OCI-LY1 (cell line): ENCODE data around the gene PHAX.

Source experiments
- CTCF ChIP-seq: fragments of 200-600 bp; sonication (generic), shearing (Covaris generic); IDR thresholded peaks from 2 replicates; pipeline ENCODE4 v1.5.1; 2017; ENCODE audit warnings: mild to moderate bottlenecking, antibody characterized with exemption, low read length, moderate library complexity, mixed read lengths
- EZH2 ChIP-seq: fragments of 200-600 bp; sonication (generic), shearing (Covaris generic); IDR thresholded peaks from 2 replicates; pipeline ENCODE4 v1.8.0; 2017; ENCODE audit warnings: borderline replicate concordance, mixed run types, mild to moderate bottlenecking, antibody characterized with exemption, low read length, moderate library complexity, mixed read lengths

GRCh38 chr5:126575644-126576043, 25.1 kb upstream of the PHAX start:
- no peak for TF ChIP-seq CTCF
- TF ChIP-seq EZH2: no peak
